DMS114 treated with DMSO at 0.1 percent for 48 hours (cell line): ENCODE data around the gene GEMIN5.
"Not testable (repeated sequence)": the region's sequence is repeated elsewhere in the genome, so short reads cannot be mapped to it uniquely, and the experiment has no call there.

Source experiments
- DNase-seq: peaks from one replicate; lab custom pipeline; 2025; ENCODE audit not compliant: unreplicated experiment; lab: John Stamatoyannopoulos, UW

GEMIN5 gene

GRCh38 chr5:154937718-154938466 is at the start of gene GEMIN5:
GEMIN5 (minus strand) TSS chr5:154938211; CDS start chr5:154938133, 78 bp downstream.
- DNase-seq = peak; percentile 74

- no peak for DNase-seq
Measured at GRCh38 chr5:154986151-154986550, 48.1 kb upstream of the GEMIN5 start.

- no peak for DNase-seq
Measured at GRCh38 chr5:154984946-154985516, 47.0 kb upstream of the GEMIN5 start.

GRCh38 chr5:154978294-154978693 is 40.3 kb upstream of the GEMIN5 start:
- not testable (repeated sequence) for DNase-seq

- DNase-seq = no peak
Measured at GRCh38 chr5:154977409-154977808, 39.4 kb upstream of the GEMIN5 start.

- DNase-seq = not testable (repeated sequence)
Measured at GRCh38 chr5:154976082-154976481, 38.1 kb upstream of the GEMIN5 start.

- DNase-seq = peak; percentile 37
Measured at GRCh38 chr5:154972476-154973080, 34.6 kb upstream of the GEMIN5 start.

- no peak for DNase-seq
Measured at GRCh38 chr5:154971501-154971900, 33.5 kb upstream of the GEMIN5 start.

GRCh38 chr5:154970759-154971158 is 32.7 kb upstream of the GEMIN5 start:
- DNase-seq = no peak

GRCh38 chr5:154968953-154969352 is 30.9 kb upstream of the GEMIN5 start:
- no peak for DNase-seq

GRCh38 chr5:154967421-154968024 is 29.5 kb upstream of the GEMIN5 start:
- no peak for DNase-seq

- no peak for DNase-seq
Measured at GRCh38 chr5:154966874-154967273, 28.9 kb upstream of the GEMIN5 start.

GRCh38 chr5:154966081-154966841 is 28.2 kb upstream of the GEMIN5 start:
- no peak for DNase-seq

GRCh38 chr5:154962494-154962893 is 24.5 kb upstream of the GEMIN5 start:
- no peak for DNase-seq

GRCh38 chr5:154956712-154957111 is 18.7 kb upstream of the GEMIN5 start:
- DNase-seq = no peak

GRCh38 chr5:154949781-154950180 is 11.8 kb upstream of the GEMIN5 start:
- DNase-seq = no peak

- no peak for DNase-seq
Measured at GRCh38 chr5:154948313-154948712, 10.3 kb upstream of the GEMIN5 start.

- DNase-seq = no peak
Measured at GRCh38 chr5:154947778-154948177, 9.8 kb upstream of the GEMIN5 start.

GRCh38 chr5:154945695-154946301 is 7.8 kb upstream of the GEMIN5 start:
- no peak for DNase-seq

- no peak for DNase-seq
Measured at GRCh38 chr5:154944716-154945115, 6.7 kb upstream of the GEMIN5 start.

- DNase-seq = no peak
Measured at GRCh38 chr5:154943527-154943926, 5.5 kb upstream of the GEMIN5 start.
